Natural killer cell (primary cell): ENCODE data around the gene EBI3. TPM values are rescaled to one million over a fixed set of nuclear protein-coding genes. Genes with fewer than 3 reads are reported as not detected.
"Not testable (repeated sequence)": the region's sequence is repeated elsewhere in the genome, so short reads cannot be mapped to it uniquely, and the experiment has no call there.

Experiments used
- ATAC-seq, 3 donors: fragments of 150-1000 bp in 2 of 3; fragments of 200-7000 bp in 1 of 3; cut with Tn5 transposase; 1 replicate in 1 of 3; 2 replicates in 2 of 3; pipeline ENCODE4 v1.10.0; 2021; ENCODE audit warnings: mild to moderate bottlenecking in 2 of 3, moderate library complexity in 2 of 3
- DNase-seq, 2 donors: peaks; one replicate each; pipeline versions ENCODE4 v3.0.0 to v3.0.0-alpha.2; 2013 to 2021; ENCODE audit warnings: mixed read lengths in 1 of 2
- H3K27ac ChIP-seq: one replicate; pipeline ENCODE4 v1.5.1; 2013; ENCODE audit warnings: mild to moderate bottlenecking, low read length
- H3K27me3 ChIP-seq: one replicate; pipeline ENCODE4 v1.6.1; 2013; ENCODE audit warnings: low read length; ENCODE audit not compliant: control insufficient read depth, insufficient read depth
- H3K36me3 ChIP-seq: one replicate; pipeline ENCODE4 v1.6.1; 2013; ENCODE audit warnings: low read length; ENCODE audit not compliant: control insufficient read depth, insufficient read depth
- H3K4me1 ChIP-seq: one replicate; pipeline ENCODE4 v1.6.1; 2013; ENCODE audit warnings: low read length; ENCODE audit not compliant: control insufficient read depth, insufficient read depth
- H3K4me3 ChIP-seq: one replicate; pipeline ENCODE4 v1.5.1; 2013; ENCODE audit warnings: low read length
- H3K9me3 ChIP-seq: one replicate; pipeline ENCODE4 v1.6.1; 2013; ENCODE audit warnings: low read length; ENCODE audit not compliant: control insufficient read depth, insufficient read depth
- H3K27ac Mint-ChIP-seq, 2 donors: one replicate each; pipeline ENCODE4 v1.8.0; 2022; ENCODE audit warnings: mild to moderate bottlenecking in 2 of 2, mixed read lengths in 2 of 2, moderate library complexity in 1 of 2
- H3K27me3 Mint-ChIP-seq, 2 donors: one replicate each; pipeline ENCODE4 v1.8.0; 2022; ENCODE audit warnings: low read depth in 2 of 2, mixed read lengths in 2 of 2
- H3K36me3 Mint-ChIP-seq: one replicate; pipeline ENCODE4 v1.8.0; 2022; ENCODE audit warnings: mixed read lengths
- H3K4me1 Mint-ChIP-seq, 2 donors: one replicate each; pipeline ENCODE4 v1.8.0; 2022; ENCODE audit warnings: mixed read lengths in 2 of 2
- H3K4me3 Mint-ChIP-seq: one replicate; pipeline ENCODE4 v1.8.0; 2022; ENCODE audit warnings: mild to moderate bottlenecking, moderate library complexity, mixed read lengths
- H3K9me3 Mint-ChIP-seq, 2 donors: one replicate each; pipeline ENCODE4 v1.8.0; 2022; ENCODE audit warnings: mixed read lengths in 2 of 2
- WGBS: methylation state at CpG from one replicate; pipeline ENCODE4 v1.1.7; 2013; ENCODE audit warnings: missing lambda C conversion rate; ENCODE audit not compliant: insufficient coverage; 5-methylcytosine and 5-hydroxymethylcytosine counted together
- intact Hi-C: fragments of 100-400 bp; cut with micrococcal nuclease; formaldehyde crosslinking; loops from one replicate; pipeline ENCODE4 v1.14.2; 2022
- total RNA-seq, 4 donors: library from RNA; stranded (reverse); fragments of 120-200 nt in 1 of 4; gene quantifications; one replicate each; pipeline versions ENCODE4 v1.2.3 to v1.2.4, GENCODE V29; 2013 to 2022
- TF ChIP-seq, protein P1 (sequence below): fragments of 200-600 bp; IDR thresholded peaks from one replicate; pipeline ENCODE4 v1.8.0; 2022; ENCODE audit warnings: antibody characterized with exemption

Gene EBI3
- total RNA-seq, 3 donors from 2014 or later (not counting 1 experiment from before 2014, with no cell fraction given) = not detected

DNA sequence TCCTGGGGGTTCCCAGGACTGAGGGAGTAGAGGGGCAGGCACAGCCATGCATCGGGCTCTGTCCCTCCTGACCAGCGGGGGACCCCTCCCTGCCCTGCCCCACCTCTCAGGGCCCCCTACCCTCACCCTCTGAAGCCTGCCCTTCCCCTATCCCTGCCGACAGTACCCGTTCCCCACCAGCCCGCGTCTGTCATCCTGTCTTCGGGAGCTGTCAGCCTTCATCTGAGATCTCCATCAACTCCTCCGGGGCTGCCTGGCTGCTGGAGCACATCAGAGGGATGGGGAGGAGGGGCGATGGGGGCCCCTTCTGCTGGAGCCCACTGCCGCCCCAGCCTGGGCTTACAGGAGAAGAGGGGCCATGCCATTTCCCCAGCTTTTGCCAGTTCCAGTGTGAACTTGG lies 43.6 kb downstream of the EBI3 start:
- peaks cover 23% of the 10 kb centered on the region for H3K36me3 ChIP-seq
- Mint-ChIP-seq H3K9me3 (no peaks in the 10 kb centered on the region), H3K36me3 (no peaks in the 10 kb centered on the region), H3K4me3 (no peak overlapping the region), H3K27ac (no peak overlapping the region), H3K4me1 (peaks cover 3 to 7% of the 10 kb centered on the region in 2 donors), H3K27me3 (no peaks in the 10 kb centered on the region)
- no peaks in the 10 kb centered on the region for H3K9me3 ChIP-seq
- H3K27me3 ChIP-seq = no peaks in the 10 kb centered on the region
- intact Hi-C loops = no loop called here
- H3K27ac ChIP-seq = no peak overlapping the region
- no peaks in the 10 kb centered on the region for H3K4me1 ChIP-seq
- WGBS = 92% methylated on average over 10 of the region's 10 CpGs
- ATAC-seq (no peak), DNase-seq (no peak)
- TF ChIP-seq, protein P1, sequence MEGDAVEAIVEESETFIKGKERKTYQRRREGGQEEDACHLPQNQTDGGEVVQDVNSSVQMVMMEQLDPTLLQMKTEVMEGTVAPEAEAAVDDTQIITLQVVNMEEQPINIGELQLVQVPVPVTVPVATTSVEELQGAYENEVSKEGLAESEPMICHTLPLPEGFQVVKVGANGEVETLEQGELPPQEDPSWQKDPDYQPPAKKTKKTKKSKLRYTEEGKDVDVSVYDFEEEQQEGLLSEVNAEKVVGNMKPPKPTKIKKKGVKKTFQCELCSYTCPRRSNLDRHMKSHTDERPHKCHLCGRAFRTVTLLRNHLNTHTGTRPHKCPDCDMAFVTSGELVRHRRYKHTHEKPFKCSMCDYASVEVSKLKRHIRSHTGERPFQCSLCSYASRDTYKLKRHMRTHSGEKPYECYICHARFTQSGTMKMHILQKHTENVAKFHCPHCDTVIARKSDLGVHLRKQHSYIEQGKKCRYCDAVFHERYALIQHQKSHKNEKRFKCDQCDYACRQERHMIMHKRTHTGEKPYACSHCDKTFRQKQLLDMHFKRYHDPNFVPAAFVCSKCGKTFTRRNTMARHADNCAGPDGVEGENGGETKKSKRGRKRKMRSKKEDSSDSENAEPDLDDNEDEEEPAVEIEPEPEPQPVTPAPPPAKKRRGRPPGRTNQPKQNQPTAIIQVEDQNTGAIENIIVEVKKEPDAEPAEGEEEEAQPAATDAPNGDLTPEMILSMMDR = no peak
- no peak overlapping the region for H3K4me3 ChIP-seq

- H3K27ac Mint-ChIP-seq, intact Hi-C loops, H3K4me1 ChIP-seq, H3K27me3 ChIP-seq, H3K9me3 ChIP-seq, H3K4me3 Mint-ChIP-seq, H3K4me3 ChIP-seq, DNase-seq, ATAC-seq, H3K4me1 Mint-ChIP-seq, H3K9me3 Mint-ChIP-seq, H3K36me3 Mint-ChIP-seq, H3K27me3 Mint-ChIP-seq, H3K27ac ChIP-seq: not testable (repeated sequence)
- 94% methylated on average over 6 of the region's 6 CpGs for WGBS
- H3K36me3 ChIP-seq = peaks cover 11% of the 10 kb centered on the region
Observed at GRCh38 chr19:4274321-4274686, 45.0 kb downstream of the EBI3 start.

DNA sequence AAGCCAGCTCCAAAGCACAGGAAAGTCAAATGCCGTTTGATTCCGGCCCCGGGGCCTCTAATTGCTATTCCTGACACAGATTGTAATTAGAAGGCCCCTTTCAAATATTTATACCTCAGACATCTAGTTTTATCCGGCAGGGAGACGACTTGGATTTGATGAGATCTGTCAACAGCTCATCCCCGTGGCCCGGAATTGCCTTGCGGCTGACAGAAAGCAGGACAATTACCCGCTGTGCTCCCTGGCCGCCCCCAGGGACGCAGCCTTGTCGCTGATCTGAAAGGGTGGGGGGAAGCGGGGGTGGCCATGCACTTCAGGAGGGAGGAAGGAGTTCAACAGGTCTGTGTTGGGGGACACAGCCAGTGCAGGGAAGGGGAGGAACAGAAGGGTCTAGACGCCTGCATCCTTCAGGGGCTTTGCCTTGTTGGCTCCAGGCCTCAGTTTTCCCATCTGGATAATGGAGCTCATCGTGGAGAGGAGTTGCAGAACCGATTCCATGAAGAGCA lies 47.9 kb downstream of the EBI3 start:
- H3K9me3 Mint-ChIP-seq = no peaks in the 10 kb centered on the region
- peaks cover 12% of the 10 kb centered on the region for H3K4me1 ChIP-seq
- WGBS = 74% methylated on average over 16 of the region's 16 CpGs
- no peaks in the 10 kb centered on the region for H3K36me3 ChIP-seq
- H3K27me3 Mint-ChIP-seq = peaks cover 6 to 14% of the 10 kb centered on the region in 2 donors
- peaks cover 5 to 6% of the 10 kb centered on the region in 2 donors for H3K4me1 Mint-ChIP-seq
- no peak for ATAC-seq
- H3K4me3 Mint-ChIP-seq = no peak overlapping the region
- TF ChIP-seq, protein P1 = no peak
- H3K27ac Mint-ChIP-seq = no peak overlapping the region
- no peak overlapping the region for H3K4me3 ChIP-seq
- no peaks in the 10 kb centered on the region for H3K9me3 ChIP-seq
- no peak overlapping the region for H3K27ac ChIP-seq
- no peaks in the 10 kb centered on the region for H3K36me3 Mint-ChIP-seq
- no peak for DNase-seq
- intact Hi-C loops = no loop called here
- H3K27me3 ChIP-seq = peaks cover 9% of the 10 kb centered on the region

GRCh38 chr19:4278010-4278409 lies 48.7 kb downstream of the EBI3 start:
- Mint-ChIP-seq H3K27ac (no peak overlapping the region), H3K36me3 (no peaks in the 10 kb centered on the region), H3K9me3 (no peaks in the 10 kb centered on the region), H3K27me3 (peaks cover 6 to 14% of the 10 kb centered on the region in 2 donors), H3K4me3 (no peak overlapping the region), H3K4me1 (peaks cover 5 to 6% of the 10 kb centered on the region in 2 donors)
- ATAC-seq = no peak
- no peak for DNase-seq
- Histone ChIP-seq H3K27ac (no peak overlapping the region), H3K4me1 (peaks cover 12% of the 10 kb centered on the region), H3K36me3 (no peaks in the 10 kb centered on the region), H3K4me3 (no peak overlapping the region), H3K27me3 (peaks cover 9% of the 10 kb centered on the region), H3K9me3 (no peaks in the 10 kb centered on the region)
- intact Hi-C loops = no loop called here
- TF ChIP-seq, protein P1 = no peak
- 20% methylated on average over 4 of the region's 4 CpGs for WGBS
